Measurements from ENCODE around the gene CTAGE1.

GRCh38 chr18:22459491-22459890 lies 41.8 kb upstream of the CTAGE1 start:
- TF ChIP-seq, protein P1, sequence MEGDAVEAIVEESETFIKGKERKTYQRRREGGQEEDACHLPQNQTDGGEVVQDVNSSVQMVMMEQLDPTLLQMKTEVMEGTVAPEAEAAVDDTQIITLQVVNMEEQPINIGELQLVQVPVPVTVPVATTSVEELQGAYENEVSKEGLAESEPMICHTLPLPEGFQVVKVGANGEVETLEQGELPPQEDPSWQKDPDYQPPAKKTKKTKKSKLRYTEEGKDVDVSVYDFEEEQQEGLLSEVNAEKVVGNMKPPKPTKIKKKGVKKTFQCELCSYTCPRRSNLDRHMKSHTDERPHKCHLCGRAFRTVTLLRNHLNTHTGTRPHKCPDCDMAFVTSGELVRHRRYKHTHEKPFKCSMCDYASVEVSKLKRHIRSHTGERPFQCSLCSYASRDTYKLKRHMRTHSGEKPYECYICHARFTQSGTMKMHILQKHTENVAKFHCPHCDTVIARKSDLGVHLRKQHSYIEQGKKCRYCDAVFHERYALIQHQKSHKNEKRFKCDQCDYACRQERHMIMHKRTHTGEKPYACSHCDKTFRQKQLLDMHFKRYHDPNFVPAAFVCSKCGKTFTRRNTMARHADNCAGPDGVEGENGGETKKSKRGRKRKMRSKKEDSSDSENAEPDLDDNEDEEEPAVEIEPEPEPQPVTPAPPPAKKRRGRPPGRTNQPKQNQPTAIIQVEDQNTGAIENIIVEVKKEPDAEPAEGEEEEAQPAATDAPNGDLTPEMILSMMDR (IDR thresholded peaks at IDR 0.05), result no peak
- TF ChIP-seq POLR2A (IDR thresholded peaks at IDR 0.05), result no peak

All from lower leg skin (tissue), 3 donors.